Body of pancreas (tissue), 4 donors: ENCODE measurements around the gene B4GAT1.

Source experiments
- CTCF ChIP-seq, 7 experiments: fragments of 450-650 bp in 4 of 7; fragments of 200-600 bp in 3 of 7; sonication (generic) in 3 of 7; IDR thresholded peaks; one replicate each; pipeline ENCODE4 v1.5.1; 2016 to 2019; ENCODE audit warnings: antibody characterized with exemption in 7 of 7
- POLR2A ChIP-seq, 3 donors: fragments of 450-650 bp; IDR thresholded peaks; one replicate each; pipeline ENCODE4 v1.6.1; 2016; ENCODE audit warnings: antibody characterized with exemption in 3 of 3, mild to moderate bottlenecking in 2 of 3

GRCh38 chr11:66333896-66334604 is 13.4 kb downstream of the B4GAT1 start:
- TF ChIP-seq CTCF (IDR thresholded peaks at IDR 0.05) (no peak), POLR2A (IDR thresholded peaks at IDR 0.05) (no peak)
